ENCODE data around the gene TTC23. TPM values are rescaled to one million over a fixed set of nuclear protein-coding genes. Genes with fewer than 3 reads are reported as not detected.

TTC23 gene
- total RNA-seq, 1 experiment from 2014 or later = 13.4 TPM

DNA sequence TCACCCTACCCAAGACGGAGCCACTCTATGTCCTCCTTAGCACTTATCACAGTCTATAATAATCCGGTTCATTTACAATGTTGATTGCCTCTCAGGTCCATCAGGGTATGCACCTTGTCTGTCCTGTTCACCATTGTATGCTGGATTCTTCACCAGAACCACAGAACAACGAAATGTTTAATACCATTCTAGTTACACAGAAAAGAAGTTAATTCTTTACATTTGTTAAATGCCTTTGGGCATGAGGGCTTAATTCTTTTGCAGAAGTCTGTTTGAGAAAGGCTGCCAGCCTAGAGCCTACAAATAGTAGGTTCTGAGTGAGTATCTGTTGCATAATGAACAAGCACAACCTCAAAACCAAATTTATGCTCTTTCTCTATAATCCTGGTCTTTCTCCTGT lies 22.6 kb downstream of the TTC23 start:
- ChIA-PET CTCF (interaction anchor here (0.8 kb wide), 1 partner anchor 150 kb away, joined by 3 read pairs; no protein-coding TSS in a partner anchor), POLR2A (ENCODE audit: low non-redundant PET) (no interaction called here)
- Histone ChIP-seq H3K9me3 (ENCODE audit: low read depth, low read length, poor library complexity, severe bottlenecking) (no peaks in the 10 kb centered on the region), H3K27ac (ENCODE audit: low read depth, low read length, poor library complexity, severe bottlenecking) (no peak overlapping the region), H3K36me3 (ENCODE audit: insufficient read depth, low read length, poor library complexity, severe bottlenecking) (no peaks in the 10 kb centered on the region), H3K4me1 (ENCODE audit: insufficient read depth, low read length, poor library complexity, severe bottlenecking) (no peaks in the 10 kb centered on the region), H3K4me3 (ENCODE audit: low read depth, low read length, poor library complexity, severe bottlenecking) (no peak overlapping the region), H3K27me3 (replicated peaks; ENCODE audit: insufficient read depth, low read depth, low read length, poor library complexity) (no peaks in the 10 kb centered on the region)
- BruUV-seq (replicated peaks) = no TSS peak
- DNase-seq (ENCODE audit: low spot score) = no peak
- TF ChIP-seq EZH2 (IDR thresholded peaks at IDR 0.05; ENCODE audit: borderline replicate concordance, low read depth, low read length, poor library complexity, severe bottlenecking) = no peak
- TF ChIP-seq, protein P1, sequence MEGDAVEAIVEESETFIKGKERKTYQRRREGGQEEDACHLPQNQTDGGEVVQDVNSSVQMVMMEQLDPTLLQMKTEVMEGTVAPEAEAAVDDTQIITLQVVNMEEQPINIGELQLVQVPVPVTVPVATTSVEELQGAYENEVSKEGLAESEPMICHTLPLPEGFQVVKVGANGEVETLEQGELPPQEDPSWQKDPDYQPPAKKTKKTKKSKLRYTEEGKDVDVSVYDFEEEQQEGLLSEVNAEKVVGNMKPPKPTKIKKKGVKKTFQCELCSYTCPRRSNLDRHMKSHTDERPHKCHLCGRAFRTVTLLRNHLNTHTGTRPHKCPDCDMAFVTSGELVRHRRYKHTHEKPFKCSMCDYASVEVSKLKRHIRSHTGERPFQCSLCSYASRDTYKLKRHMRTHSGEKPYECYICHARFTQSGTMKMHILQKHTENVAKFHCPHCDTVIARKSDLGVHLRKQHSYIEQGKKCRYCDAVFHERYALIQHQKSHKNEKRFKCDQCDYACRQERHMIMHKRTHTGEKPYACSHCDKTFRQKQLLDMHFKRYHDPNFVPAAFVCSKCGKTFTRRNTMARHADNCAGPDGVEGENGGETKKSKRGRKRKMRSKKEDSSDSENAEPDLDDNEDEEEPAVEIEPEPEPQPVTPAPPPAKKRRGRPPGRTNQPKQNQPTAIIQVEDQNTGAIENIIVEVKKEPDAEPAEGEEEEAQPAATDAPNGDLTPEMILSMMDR (conservative IDR thresholded peaks at IDR 0.05; ENCODE audit: low read depth, low read length) = no peak
- intact Hi-C loops (cut with micrococcal nuclease; ENCODE audit: unreplicated experiment) = no loop called here

DNA sequence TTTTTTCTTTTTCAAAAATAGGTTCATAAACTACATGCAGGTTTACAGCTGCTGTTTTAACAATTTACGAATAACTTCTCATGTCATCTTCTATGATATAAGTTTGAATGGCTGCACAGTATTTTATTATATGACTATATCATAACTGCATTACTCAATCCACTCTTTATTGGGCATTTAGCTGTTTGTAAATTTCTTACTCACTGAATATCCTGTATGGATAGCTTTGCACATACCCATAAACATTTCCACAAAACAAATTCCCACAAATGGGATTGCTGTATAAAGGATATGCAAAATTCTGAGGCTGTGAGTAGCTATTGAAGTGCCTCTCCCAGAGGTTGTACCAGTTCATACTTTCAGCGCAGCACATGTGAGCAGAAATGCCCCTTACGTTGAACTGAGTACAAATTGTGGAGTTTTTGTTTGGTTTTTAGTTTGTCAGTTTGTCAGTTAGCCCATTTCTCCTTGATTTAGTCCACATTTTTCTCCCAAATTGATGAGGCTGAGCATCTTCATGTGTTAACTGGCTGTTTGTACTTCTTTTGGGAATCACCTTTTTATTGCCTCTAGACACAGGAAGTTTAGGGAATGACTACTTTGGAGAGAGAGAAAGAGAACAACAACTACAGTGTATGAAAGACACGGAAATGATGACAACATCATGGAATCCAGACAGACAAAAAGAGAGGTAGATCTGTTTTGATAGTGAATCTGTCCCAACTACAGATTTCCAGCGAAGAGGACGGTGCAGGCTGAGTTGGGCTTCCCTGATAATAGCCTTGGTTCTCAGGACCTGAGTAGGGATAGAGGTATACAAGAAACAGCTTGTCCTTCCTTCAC lies 24.8 kb downstream of the TTC23 start:
- ChIA-PET POLR2A (ENCODE audit: low non-redundant PET) (no interaction called here), CTCF (no interaction called here)
- TF ChIP-seq, protein P1 (conservative IDR thresholded peaks at IDR 0.05; ENCODE audit: low read depth, low read length) = no peak
- TF ChIP-seq EZH2 (IDR thresholded peaks at IDR 0.05; ENCODE audit: borderline replicate concordance, low read depth, low read length, poor library complexity, severe bottlenecking) = no peak
- H3K36me3 ChIP-seq (ENCODE audit: insufficient read depth, low read length, poor library complexity, severe bottlenecking) = no peaks in the 10 kb centered on the region
- no peak overlapping the region for H3K4me3 ChIP-seq (ENCODE audit: low read depth, low read length, poor library complexity, severe bottlenecking)
- DNase-seq (ENCODE audit: low spot score) = no peak
- intact Hi-C loops (cut with micrococcal nuclease; ENCODE audit: unreplicated experiment) = no loop called here
- no peaks in the 10 kb centered on the region for H3K27me3 ChIP-seq (replicated peaks; ENCODE audit: insufficient read depth, low read depth, low read length, poor library complexity)
- BruUV-seq (replicated peaks) = no TSS peak
- H3K9me3 ChIP-seq (ENCODE audit: low read depth, low read length, poor library complexity, severe bottlenecking) = no peaks in the 10 kb centered on the region
- no peak overlapping the region for H3K27ac ChIP-seq (ENCODE audit: low read depth, low read length, poor library complexity, severe bottlenecking)
- no peaks in the 10 kb centered on the region for H3K4me1 ChIP-seq (ENCODE audit: insufficient read depth, low read length, poor library complexity, severe bottlenecking)

DNA sequence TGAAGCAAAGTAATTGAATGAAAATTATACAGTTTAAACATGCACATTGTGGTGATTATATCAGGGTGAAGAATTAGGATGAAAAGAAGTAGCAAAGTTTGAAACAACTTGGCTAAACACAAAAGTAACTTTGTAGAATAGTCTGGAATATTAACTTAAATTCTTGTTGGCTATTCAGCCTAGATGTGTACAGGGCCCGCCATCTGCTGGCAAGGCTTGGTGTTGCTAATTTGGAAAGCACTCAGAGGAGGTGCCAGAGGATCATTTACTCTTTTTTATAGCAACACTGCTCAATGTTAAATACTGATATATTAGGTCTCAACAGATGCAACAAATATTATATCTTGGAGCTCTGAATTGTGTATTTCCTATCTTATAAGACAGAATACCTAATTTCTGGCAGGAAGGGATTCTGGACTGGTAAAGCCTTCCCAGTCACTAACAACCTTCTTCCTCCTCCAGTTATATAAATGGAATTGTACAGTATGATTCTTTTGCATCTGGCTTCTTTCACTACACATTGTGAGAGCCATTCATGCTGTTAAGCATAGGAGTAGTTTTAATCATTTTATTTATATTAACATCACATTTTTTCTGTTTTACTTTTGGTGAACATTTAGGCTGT lies 36.1 kb downstream of the TTC23 start:
- Histone ChIP-seq H3K27ac (ENCODE audit: low read depth, low read length, poor library complexity, severe bottlenecking) (no peak overlapping the region), H3K9me3 (ENCODE audit: low read depth, low read length, poor library complexity, severe bottlenecking) (no peaks in the 10 kb centered on the region), H3K27me3 (replicated peaks; ENCODE audit: insufficient read depth, low read depth, low read length, poor library complexity) (no peaks in the 10 kb centered on the region), H3K36me3 (ENCODE audit: insufficient read depth, low read length, poor library complexity, severe bottlenecking) (no peaks in the 10 kb centered on the region), H3K4me3 (ENCODE audit: low read depth, low read length, poor library complexity, severe bottlenecking) (no peak overlapping the region), H3K4me1 (ENCODE audit: insufficient read depth, low read length, poor library complexity, severe bottlenecking) (no peaks in the 10 kb centered on the region)
- CTCF ChIA-PET = interaction anchor here (0.5 to 1.3 kb wide), 2 partner anchors 108 to 150 kb away, joined by 3 read pairs; partner anchors contain the start of gene SYNM
- peak; percentile 71 for DNase-seq (ENCODE audit: low spot score)
- POLR2A ChIA-PET (ENCODE audit: low non-redundant PET) = no interaction called here
- TF ChIP-seq, protein P1 (conservative IDR thresholded peaks at IDR 0.05; ENCODE audit: low read depth, low read length) = peak; percentile 93
- no peak for TF ChIP-seq EZH2 (IDR thresholded peaks at IDR 0.05; ENCODE audit: borderline replicate concordance, low read depth, low read length, poor library complexity, severe bottlenecking)
- no TSS peak for BruUV-seq (replicated peaks)
- intact Hi-C loops (cut with micrococcal nuclease; ENCODE audit: unreplicated experiment) = loop anchor here (1.0 to 5.0 kb wide), 3 partner anchors 108 to 771 kb away; partner anchors contain the start of gene SYNM
